ENCODE measurements around the gene GRID2IP.
"Not testable (repeated sequence)": the region's sequence is repeated elsewhere in the genome, so short reads cannot be mapped to it uniquely, and the experiment has no call there.

The GRID2IP gene

DNA sequence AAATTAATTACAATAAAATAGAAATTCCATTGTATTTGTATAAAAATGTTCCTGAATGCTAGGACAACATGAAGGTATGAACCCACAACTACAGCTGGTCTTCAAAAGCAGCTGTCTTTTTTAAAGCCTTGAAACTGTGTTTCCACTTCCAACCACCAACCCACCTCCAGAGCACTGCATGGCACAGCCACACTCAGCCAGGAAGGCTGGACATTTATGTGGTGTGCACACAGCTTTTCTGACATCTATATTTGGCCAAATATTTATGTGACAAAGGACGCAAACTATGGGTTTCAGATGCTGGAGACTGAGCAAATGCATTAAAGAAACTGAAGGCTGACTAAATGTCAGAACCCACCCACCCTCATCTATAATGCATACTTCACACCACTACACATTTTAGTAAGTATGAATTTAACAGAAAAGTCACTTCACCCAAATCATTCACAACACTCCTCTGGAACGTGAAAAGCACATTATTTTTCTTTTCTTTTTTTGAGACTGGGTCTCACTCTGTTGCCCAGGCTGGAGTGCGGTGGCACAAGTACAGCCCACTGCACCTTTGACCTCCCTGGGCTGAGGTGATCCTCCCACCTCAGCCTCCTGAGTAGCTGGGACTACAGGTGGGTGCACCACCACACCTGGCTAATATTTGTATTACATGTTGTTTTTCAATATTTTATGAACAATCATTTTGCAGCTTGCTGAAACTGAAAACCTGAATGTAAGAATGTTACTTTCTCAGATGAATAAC is 75.7 kb downstream of the GRID2IP start:
- DNase-seq (ENCODE audit: low read depth), result no peak
- no peak overlapping the region for H3K4me3 ChIP-seq (ENCODE audit: low read length)
- TF ChIP-seq, protein P1, sequence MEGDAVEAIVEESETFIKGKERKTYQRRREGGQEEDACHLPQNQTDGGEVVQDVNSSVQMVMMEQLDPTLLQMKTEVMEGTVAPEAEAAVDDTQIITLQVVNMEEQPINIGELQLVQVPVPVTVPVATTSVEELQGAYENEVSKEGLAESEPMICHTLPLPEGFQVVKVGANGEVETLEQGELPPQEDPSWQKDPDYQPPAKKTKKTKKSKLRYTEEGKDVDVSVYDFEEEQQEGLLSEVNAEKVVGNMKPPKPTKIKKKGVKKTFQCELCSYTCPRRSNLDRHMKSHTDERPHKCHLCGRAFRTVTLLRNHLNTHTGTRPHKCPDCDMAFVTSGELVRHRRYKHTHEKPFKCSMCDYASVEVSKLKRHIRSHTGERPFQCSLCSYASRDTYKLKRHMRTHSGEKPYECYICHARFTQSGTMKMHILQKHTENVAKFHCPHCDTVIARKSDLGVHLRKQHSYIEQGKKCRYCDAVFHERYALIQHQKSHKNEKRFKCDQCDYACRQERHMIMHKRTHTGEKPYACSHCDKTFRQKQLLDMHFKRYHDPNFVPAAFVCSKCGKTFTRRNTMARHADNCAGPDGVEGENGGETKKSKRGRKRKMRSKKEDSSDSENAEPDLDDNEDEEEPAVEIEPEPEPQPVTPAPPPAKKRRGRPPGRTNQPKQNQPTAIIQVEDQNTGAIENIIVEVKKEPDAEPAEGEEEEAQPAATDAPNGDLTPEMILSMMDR (conservative IDR thresholded peaks at IDR 0.05; ENCODE audit: low read length), result no peak

DNA sequence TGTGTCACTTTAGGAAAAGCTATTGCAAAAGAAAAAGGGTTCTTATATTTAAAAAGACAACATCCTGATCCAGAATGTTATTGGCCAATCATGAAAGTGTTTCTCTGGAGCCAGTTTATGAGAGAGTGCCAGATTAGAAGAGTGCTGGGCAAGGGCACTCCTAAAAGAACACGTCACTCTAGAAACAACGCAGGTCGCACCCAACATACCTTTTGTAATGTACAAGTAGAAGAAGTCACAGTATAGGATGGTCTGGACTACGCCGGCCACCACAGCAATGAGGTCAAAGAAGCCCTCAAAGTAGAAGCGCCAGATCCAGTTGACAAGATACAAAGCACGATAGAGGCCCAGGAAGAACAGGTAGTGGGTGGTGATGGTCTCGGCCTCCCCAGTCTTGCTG is 85.4 kb downstream of the GRID2IP start:
- H3K4me3 ChIP-seq (ENCODE audit: low read length), result no peak overlapping the region
- TF ChIP-seq, protein P1 (conservative IDR thresholded peaks at IDR 0.05; ENCODE audit: low read length), result no peak
- DNase-seq (ENCODE audit: low read depth), result no peak

DNA sequence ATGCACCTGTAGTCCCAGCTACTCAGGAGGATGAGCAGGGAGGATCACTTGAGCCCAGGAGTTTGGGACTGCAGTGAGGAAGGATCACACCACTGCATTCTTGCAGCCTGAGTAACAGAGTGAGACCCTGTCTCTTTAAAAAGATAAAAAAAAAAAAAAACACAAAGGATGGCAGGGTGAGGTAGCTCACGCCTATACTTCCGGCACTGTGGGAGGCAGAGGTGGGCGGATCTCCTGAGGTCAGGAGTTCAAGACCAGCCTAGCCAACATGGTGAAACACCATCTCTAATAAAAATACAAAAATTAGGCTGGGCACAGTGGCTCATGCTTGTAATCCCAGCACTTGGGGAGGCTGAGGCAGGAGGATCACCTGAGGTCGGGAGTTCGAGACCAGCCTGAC is 87.7 kb downstream of the GRID2IP start:
- DNase-seq (ENCODE audit: low read depth); H3K4me3 ChIP-seq (ENCODE audit: low read length): not testable (repeated sequence)

DNA sequence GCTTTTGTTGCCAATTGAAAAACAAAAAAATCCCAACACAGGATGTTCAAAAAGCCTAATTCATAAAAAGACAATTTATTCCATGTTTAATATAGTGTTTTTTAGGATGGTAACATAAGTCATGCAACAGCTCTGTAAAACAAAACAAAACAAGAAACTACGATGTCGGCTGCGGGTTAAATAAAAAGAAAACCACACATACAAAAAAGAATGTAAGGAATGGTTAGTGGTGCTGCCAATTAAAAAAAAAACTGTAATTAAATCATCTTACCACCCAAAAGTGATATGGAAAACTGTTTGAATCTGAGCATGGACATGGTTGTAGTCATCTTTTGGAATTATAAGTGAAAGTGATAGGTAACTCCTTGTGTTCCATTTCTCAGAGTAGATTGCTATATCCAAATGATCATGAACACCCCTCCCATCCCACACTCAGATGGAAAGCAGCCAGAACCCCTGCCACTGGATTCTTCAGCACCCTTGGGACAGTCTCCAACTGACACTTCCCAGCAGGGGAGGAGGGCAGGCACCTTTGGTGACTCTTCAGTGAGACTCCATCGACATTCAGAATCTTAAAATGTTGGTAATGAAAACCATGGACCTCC is 89.2 kb downstream of the GRID2IP start:
- DNase-seq (ENCODE audit: low read depth), result peak; percentile 65
- no peak overlapping the region for H3K4me3 ChIP-seq (ENCODE audit: low read length)
- TF ChIP-seq, protein P1 (conservative IDR thresholded peaks at IDR 0.05; ENCODE audit: low read length), result no peak

DNA sequence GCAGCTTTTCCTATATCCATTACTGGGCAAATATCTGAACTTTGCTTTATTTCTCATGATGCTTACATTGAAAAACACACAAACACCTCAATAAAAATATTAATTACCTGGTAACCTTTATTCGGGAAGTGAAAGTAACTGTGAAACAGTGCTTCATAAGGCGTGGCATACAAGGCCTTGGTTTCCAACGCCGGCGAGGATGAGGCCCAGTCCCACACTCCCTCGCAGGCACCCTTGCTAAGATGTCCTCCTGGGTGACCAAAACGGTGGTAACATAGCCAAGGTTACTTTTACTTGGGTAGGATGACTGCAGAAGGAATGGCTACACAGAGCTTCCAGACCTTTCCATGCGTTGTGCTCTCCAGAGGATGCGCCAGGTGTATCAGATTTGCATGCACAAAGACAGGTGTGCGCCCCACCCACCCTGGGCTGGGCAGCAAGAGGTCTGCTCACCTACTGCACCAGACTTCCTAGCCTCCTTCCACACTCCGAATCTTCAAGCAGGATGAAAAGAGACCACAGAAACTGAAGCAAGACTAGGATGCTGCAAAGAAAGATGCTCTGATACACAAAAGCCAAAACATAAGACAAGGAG is 90.2 kb downstream of the GRID2IP start:
- TF ChIP-seq, protein P1 (conservative IDR thresholded peaks at IDR 0.05; ENCODE audit: low read length), result no peak
- H3K4me3 ChIP-seq (ENCODE audit: low read length), result no peak overlapping the region
- DNase-seq (ENCODE audit: low read depth), result no peak

DNA sequence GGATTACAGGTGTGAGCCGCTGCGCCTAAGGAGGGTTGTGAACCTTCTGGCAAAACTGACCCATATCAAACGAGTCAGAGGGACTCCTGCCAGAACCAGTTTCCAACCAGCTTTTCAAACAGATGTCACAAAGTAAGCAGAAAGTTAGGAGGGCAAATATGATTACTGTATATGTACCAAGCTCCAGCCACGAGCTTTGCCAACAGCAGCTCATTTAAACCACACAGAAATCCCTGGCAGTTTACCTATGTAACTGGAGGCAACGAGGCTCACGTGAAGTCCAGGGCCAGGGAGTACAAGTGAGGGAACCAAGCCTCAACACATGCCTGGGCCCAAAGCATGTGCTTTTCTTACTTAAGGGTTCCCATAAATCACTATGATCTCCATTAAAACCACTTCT is 91.0 kb downstream of the GRID2IP start:
- no peak for DNase-seq (ENCODE audit: low read depth)

DNA sequence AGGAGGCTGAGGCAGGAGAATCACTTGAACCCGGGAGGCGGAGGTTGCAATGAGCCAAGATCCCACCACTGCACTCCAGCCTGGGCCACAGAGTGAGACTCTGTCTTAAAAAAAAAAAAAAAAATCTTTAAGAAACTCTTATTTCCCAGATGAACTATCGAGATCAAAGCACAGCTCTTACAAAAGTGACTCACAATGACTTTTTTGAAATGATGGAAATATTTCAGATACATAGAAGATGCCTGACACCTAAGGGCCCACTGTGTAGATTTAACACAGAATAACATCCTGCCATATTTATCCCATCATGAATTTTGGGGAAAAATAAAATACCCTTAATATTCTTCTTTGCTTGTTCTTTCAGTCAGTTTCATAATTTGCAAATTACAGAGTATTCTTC is 92.6 kb downstream of the GRID2IP start:
- not testable (repeated sequence) for H3K4me3 ChIP-seq (ENCODE audit: low read length); DNase-seq (ENCODE audit: low read depth)

More for the DNA sequence above, 91.0 kb downstream of the GRID2IP start:
- TF ChIP-seq, protein P1 (conservative IDR thresholded peaks at IDR 0.05; ENCODE audit: low read length), result no peak
- no peak overlapping the region for H3K4me3 ChIP-seq (ENCODE audit: low read length)

DNA sequence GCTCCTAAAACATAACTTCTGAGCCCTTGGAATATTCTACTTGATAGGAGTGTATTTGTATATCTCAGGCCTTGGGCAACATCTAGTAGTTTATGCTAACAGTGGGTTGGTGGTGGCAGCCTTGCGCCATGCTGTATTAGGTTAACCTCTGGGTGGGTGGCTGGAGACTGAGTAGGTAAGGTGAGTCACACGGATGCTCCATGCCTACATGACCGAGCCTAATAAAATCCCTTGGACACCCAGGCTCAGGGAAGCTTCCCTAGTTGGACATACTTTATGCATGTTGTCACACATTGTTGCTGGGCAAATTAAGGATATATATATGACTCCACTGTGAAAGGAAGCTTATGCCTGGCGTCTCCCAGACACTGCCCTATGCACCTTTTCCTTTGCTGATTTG is 97.5 kb downstream of the GRID2IP start:
- TF ChIP-seq, protein P1 (conservative IDR thresholded peaks at IDR 0.05; ENCODE audit: low read length), result no peak
- no peak overlapping the region for H3K4me3 ChIP-seq (ENCODE audit: low read length)
- peak; percentile 83 for DNase-seq (ENCODE audit: low read depth)

Data from AG10803 (cell line).